GM23338 (cell line): ENCODE data around the gene STX5.

Experiments
- CREB1 ChIP-seq: fragments of 250-450 bp; sonication (Bioruptor Pico); IDR thresholded peaks from 2 replicates; pipeline ENCODE4 v1.5.0; 2020; ENCODE audit warnings: low read depth, mild to moderate bottlenecking, moderate library complexity
- EZH2 ChIP-seq: fragments of 200-600 bp; sonication (generic); IDR thresholded peaks from one replicate; pipeline ENCODE4 v1.8.0; 2017; ENCODE audit warnings: antibody characterized with exemption, mild to moderate bottlenecking, low read depth; ENCODE audit not compliant: unreplicated experiment
- EZH2phosphoT487 ChIP-seq: fragments of 200-600 bp; sonication (generic); IDR thresholded peaks from one replicate; pipeline ENCODE4 v1.8.1; 2018; ENCODE audit warnings: antibody characterized with exemption; ENCODE audit not compliant: unreplicated experiment
- JUNB ChIP-seq: IDR thresholded peaks from one replicate; pipeline ENCODE4 v1.6.1; 2016; ENCODE audit warnings: antibody characterized with exemption; ENCODE audit not compliant: unreplicated experiment
- NANOG ChIP-seq: IDR thresholded peaks from 2 replicates; pipeline ENCODE4 v1.6.1; 2016; ENCODE audit warnings: antibody characterized with exemption, borderline replicate concordance
- POLR2AphosphoS5 ChIP-seq: IDR thresholded peaks from 2 replicates; pipeline ENCODE4 v1.6.1; 2016; ENCODE audit warnings: antibody characterized with exemption, low read depth
- STAT1 ChIP-seq: IDR thresholded peaks from one replicate; pipeline ENCODE4 v1.6.1; 2016; ENCODE audit warnings: antibody characterized with exemption; ENCODE audit not compliant: unreplicated experiment
- ZNF114 ChIP-seq: fragments of 250-450 bp; sonication (Bioruptor Pico); IDR thresholded peaks from 2 replicates; pipeline ENCODE4 v1.5.0; 2020; ENCODE audit warnings: mild to moderate bottlenecking, moderate library complexity
- ZNF331 ChIP-seq: fragments of 250-450 bp; sonication (Bioruptor Pico); IDR thresholded peaks from 2 replicates; pipeline ENCODE4 v1.5.0; 2020; ENCODE audit warnings: low read depth, mild to moderate bottlenecking, moderate library complexity
- TF ChIP-seq, protein P1 (sequence below), 2 experiments: fragments of 200-600 bp in 1 of 2; sonication (generic) in 1 of 2; conservative IDR thresholded peaks; 2 replicates each; pipeline versions ENCODE4 v1.5.1 to v1.6.1; 2016 to 2017; ENCODE audit warnings: antibody characterized with exemption in 2 of 2, low read depth in 2 of 2, mild to moderate bottlenecking in 2 of 2, moderate library complexity in 1 of 2
- TF ChIP-seq, protein P2 (sequence below): IDR thresholded peaks from 2 replicates; pipeline ENCODE4 v1.6.1; 2016; ENCODE audit warnings: antibody characterized with exemption
- TF ChIP-seq, protein P3 (sequence below): IDR thresholded peaks from one replicate; pipeline ENCODE4 v1.6.1; 2018; ENCODE audit warnings: antibody characterized with exemption; ENCODE audit not compliant: unreplicated experiment
- TF ChIP-seq, protein P4 (sequence below): fragments of 250-450 bp; sonication (Bioruptor Pico); IDR thresholded peaks from 2 replicates; pipeline ENCODE4 v1.5.0; 2020; ENCODE audit warnings: mild to moderate bottlenecking, moderate library complexity

DNA sequence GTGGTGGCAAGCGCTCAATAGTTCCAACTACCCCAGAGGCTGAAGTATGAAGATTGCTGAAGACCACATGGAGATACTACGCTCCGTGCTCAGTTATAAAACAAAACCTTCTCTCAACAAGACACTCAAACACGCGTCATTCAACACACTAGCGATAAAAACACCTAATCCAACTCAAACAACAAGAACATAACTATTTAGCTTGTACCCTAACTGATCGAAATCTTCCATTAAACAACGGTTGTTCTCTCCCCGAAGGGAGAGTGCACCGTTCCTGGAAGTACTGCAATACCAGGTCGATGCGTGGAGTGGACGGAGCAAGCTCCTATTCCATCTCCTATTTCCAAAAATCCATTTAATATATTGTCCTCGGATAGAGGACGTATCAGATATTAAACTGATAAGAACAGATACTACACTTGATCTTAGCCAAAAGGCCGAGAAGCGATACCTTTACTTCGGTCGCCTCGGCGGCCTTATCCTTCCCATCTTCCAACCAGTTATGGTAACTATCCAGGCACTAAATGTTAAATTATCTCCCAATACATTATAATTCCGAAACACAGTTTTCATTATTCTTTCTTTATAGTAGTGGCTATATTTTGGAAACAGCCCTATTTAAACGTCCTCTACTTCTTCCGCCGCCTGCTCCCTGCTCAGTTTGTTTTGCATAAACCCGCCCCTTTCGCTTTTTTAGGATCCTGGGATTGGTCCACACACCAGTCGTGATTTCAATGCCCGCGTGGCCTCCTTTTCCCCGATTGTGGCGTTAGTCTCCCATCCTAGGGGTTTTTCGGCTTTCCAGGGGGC, 9.7 kb upstream of the STX5 start:
- TF ChIP-seq, protein P1, sequence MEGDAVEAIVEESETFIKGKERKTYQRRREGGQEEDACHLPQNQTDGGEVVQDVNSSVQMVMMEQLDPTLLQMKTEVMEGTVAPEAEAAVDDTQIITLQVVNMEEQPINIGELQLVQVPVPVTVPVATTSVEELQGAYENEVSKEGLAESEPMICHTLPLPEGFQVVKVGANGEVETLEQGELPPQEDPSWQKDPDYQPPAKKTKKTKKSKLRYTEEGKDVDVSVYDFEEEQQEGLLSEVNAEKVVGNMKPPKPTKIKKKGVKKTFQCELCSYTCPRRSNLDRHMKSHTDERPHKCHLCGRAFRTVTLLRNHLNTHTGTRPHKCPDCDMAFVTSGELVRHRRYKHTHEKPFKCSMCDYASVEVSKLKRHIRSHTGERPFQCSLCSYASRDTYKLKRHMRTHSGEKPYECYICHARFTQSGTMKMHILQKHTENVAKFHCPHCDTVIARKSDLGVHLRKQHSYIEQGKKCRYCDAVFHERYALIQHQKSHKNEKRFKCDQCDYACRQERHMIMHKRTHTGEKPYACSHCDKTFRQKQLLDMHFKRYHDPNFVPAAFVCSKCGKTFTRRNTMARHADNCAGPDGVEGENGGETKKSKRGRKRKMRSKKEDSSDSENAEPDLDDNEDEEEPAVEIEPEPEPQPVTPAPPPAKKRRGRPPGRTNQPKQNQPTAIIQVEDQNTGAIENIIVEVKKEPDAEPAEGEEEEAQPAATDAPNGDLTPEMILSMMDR (conservative IDR thresholded peaks at IDR 0.05; ENCODE audit: low read depth in 2 of 2), result 0 out of 4 replicates have a peak, but pooled peaks of 1 of the 2 experiments have one; percentile 6
- TF ChIP-seq EZH2phosphoT487 (no peak), STAT1 (no peak), CREB1 (peak; percentile 86), EZH2 (no peak), POLR2AphosphoS5 (peak; percentile 100), JUNB (peak; percentile 59), ZNF114 (peak; percentile 65), ZNF331 (peak; percentile 49), NANOG (0 out of 2 replicates have a peak, but pooled peaks have one; percentile 9)
- TF ChIP-seq, protein P2, sequence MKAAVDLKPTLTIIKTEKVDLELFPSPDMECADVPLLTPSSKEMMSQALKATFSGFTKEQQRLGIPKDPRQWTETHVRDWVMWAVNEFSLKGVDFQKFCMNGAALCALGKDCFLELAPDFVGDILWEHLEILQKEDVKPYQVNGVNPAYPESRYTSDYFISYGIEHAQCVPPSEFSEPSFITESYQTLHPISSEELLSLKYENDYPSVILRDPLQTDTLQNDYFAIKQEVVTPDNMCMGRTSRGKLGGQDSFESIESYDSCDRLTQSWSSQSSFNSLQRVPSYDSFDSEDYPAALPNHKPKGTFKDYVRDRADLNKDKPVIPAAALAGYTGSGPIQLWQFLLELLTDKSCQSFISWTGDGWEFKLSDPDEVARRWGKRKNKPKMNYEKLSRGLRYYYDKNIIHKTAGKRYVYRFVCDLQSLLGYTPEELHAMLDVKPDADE, result peak; percentile 98
- TF ChIP-seq, protein P3, sequence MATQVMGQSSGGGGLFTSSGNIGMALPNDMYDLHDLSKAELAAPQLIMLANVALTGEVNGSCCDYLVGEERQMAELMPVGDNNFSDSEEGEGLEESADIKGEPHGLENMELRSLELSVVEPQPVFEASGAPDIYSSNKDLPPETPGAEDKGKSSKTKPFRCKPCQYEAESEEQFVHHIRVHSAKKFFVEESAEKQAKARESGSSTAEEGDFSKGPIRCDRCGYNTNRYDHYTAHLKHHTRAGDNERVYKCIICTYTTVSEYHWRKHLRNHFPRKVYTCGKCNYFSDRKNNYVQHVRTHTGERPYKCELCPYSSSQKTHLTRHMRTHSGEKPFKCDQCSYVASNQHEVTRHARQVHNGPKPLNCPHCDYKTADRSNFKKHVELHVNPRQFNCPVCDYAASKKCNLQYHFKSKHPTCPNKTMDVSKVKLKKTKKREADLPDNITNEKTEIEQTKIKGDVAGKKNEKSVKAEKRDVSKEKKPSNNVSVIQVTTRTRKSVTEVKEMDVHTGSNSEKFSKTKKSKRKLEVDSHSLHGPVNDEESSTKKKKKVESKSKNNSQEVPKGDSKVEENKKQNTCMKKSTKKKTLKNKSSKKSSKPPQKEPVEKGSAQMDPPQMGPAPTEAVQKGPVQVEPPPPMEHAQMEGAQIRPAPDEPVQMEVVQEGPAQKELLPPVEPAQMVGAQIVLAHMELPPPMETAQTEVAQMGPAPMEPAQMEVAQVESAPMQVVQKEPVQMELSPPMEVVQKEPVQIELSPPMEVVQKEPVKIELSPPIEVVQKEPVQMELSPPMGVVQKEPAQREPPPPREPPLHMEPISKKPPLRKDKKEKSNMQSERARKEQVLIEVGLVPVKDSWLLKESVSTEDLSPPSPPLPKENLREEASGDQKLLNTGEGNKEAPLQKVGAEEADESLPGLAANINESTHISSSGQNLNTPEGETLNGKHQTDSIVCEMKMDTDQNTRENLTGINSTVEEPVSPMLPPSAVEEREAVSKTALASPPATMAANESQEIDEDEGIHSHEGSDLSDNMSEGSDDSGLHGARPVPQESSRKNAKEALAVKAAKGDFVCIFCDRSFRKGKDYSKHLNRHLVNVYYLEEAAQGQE, result no peak
- TF ChIP-seq, protein P4, sequence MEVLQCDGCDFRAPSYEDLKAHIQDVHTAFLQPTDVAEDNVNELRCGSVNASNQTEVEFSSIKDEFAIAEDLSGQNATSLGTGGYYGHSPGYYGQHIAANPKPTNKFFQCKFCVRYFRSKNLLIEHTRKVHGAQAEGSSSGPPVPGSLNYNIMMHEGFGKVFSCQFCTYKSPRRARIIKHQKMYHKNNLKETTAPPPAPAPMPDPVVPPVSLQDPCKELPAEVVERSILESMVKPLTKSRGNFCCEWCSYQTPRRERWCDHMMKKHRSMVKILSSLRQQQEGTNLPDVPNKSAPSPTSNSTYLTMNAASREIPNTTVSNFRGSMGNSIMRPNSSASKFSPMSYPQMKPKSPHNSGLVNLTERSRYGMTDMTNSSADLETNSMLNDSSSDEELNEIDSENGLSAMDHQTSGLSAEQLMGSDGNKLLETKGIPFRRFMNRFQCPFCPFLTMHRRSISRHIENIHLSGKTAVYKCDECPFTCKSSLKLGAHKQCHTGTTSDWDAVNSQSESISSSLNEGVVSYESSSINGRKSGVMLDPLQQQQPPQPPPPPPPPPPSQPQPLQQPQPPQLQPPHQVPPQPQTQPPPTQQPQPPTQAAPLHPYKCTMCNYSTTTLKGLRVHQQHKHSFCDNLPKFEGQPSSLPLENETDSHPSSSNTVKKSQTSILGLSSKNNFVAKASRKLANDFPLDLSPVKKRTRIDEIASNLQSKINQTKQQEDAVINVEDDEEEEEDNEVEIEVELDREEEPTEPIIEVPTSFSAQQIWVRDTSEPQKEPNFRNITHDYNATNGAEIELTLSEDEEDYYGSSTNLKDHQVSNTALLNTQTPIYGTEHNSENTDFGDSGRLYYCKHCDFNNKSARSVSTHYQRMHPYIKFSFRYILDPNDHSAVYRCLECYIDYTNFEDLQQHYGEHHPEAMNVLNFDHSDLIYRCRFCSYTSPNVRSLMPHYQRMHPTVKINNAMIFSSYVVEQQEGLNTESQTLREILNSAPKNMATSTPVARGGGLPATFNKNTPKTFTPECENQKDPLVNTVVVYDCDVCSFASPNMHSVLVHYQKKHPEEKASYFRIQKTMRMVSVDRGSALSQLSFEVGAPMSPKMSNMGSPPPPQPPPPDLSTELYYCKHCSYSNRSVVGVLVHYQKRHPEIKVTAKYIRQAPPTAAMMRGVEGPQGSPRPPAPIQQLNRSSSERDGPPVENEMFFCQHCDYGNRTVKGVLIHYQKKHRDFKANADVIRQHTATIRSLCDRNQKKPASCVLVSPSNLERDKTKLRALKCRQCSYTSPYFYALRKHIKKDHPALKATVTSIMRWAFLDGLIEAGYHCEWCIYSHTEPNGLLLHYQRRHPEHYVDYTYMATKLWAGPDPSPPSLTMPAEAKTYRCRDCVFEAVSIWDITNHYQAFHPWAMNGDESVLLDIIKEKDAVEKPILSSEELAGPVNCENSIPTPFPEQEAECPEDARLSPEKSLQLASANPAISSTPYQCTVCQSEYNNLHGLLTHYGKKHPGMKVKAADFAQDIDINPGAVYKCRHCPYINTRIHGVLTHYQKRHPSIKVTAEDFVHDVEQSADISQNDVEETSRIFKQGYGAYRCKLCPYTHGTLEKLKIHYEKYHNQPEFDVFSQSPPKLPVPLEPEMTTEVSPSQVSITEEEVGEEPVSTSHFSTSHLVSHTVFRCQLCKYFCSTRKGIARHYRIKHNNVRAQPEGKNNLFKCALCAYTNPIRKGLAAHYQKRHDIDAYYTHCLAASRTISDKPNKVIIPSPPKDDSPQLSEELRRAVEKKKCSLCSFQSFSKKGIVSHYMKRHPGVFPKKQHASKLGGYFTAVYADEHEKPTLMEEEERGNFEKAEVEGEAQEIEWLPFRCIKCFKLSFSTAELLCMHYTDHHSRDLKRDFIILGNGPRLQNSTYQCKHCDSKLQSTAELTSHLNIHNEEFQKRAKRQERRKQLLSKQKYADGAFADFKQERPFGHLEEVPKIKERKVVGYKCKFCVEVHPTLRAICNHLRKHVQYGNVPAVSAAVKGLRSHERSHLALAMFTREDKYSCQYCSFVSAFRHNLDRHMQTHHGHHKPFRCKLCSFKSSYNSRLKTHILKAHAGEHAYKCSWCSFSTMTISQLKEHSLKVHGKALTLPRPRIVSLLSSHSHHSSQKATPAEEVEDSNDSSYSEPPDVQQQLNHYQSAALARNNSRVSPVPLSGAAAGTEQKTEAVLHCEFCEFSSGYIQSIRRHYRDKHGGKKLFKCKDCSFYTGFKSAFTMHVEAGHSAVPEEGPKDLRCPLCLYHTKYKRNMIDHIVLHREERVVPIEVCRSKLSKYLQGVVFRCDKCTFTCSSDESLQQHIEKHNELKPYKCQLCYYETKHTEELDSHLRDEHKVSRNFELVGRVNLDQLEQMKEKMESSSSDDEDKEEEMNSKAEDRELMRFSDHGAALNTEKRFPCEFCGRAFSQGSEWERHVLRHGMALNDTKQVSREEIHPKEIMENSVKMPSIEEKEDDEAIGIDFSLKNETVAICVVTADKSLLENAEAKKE, result peak; percentile 98
